ENCODE results near the gene TFIP11.

Gene TFIP11

DNA sequence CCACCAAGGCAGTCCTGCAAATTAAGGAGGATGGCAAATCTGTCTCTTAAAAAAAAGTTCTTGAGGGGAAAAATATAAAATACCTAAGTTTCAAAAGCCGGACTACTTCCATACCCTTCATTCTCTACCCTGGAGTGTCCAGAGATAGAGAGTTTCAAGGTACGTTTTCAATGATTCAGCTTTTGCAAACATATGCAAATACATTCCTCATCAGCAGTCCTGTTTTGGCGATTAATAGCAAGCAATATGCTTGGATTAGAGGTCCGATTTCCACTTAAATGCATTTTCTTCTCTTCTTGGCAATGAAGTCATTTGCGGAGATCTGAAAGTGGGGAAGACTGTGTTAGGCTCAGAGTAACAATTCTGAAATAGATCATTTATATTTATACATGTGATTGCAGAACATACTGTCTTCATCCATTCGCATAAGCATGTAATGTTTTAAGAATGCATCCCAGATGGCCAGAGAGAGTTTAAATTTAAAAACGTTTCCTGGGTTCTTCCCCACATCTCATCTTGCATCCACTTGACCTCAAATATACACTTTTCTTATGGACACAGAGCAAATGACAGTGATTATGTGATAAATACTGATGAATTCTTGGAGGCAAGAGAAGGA is 13.8 kb upstream of the TFIP11 start:
- no peak for DNase-seq (ENCODE audit: low read depth in 2 of 2)
- H3K4me3 ChIP-seq (replicated peaks in 1 of 2; ENCODE audit: low read depth in 2 of 2, low read length in 2 of 2) = no peak overlapping the region
- TF ChIP-seq, protein P1, sequence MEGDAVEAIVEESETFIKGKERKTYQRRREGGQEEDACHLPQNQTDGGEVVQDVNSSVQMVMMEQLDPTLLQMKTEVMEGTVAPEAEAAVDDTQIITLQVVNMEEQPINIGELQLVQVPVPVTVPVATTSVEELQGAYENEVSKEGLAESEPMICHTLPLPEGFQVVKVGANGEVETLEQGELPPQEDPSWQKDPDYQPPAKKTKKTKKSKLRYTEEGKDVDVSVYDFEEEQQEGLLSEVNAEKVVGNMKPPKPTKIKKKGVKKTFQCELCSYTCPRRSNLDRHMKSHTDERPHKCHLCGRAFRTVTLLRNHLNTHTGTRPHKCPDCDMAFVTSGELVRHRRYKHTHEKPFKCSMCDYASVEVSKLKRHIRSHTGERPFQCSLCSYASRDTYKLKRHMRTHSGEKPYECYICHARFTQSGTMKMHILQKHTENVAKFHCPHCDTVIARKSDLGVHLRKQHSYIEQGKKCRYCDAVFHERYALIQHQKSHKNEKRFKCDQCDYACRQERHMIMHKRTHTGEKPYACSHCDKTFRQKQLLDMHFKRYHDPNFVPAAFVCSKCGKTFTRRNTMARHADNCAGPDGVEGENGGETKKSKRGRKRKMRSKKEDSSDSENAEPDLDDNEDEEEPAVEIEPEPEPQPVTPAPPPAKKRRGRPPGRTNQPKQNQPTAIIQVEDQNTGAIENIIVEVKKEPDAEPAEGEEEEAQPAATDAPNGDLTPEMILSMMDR (IDR thresholded peaks at IDR 0.05; ENCODE audit: low read depth, low read length) = no peak

DNA sequence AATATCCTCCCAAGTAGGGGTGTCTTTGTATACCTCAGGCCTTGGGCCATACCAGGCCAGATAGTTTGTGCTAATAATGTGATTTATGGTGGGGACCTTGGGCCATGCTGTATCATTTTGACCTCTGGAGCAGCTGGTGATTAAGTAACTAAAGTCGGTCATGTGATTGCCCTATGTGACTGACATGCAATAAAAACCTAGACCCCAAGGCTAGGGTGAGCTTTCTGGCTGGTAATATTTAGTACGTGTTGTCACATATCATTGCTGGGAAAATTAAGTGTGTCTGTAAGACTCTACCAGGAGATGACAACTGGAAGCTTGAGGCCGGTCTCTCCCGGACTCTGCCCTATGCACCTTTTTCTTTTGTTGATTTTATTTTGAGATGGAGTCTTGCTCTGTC is 12.6 kb upstream of the TFIP11 start:
- TF ChIP-seq, protein P1 (IDR thresholded peaks at IDR 0.05; ENCODE audit: low read depth, low read length) = no peak
- H3K4me3 ChIP-seq (replicated peaks in 1 of 2; ENCODE audit: low read depth in 2 of 2, low read length in 2 of 2) = no peak overlapping the region
- DNase-seq (ENCODE audit: low read depth in 2 of 2) = no peak

DNA sequence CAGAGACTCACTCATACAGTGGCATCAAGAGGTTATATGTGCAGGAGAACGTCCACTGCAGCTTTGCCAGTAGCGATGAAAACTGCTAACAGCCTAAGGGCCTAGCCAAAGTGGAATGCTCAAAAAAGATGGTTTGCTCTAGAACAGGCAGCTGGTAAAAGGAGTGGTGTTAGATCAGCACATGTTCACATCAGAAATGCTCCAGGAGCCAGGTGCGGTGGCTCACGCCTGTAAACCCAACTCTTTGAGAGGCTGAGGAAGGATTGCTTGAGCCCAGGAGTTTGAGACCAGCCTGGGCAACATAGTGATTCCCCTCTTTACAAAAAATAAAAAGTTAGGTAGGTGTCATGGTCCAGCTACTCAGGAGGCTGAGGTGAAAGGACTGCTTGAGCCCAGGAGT is 10.3 kb upstream of the TFIP11 start:
- DNase-seq (ENCODE audit: low read depth in 2 of 2) = no peak
- no peak overlapping the region for H3K4me3 ChIP-seq (replicated peaks in 1 of 2; ENCODE audit: low read depth in 2 of 2, low read length in 2 of 2)
- TF ChIP-seq, protein P1 (IDR thresholded peaks at IDR 0.05; ENCODE audit: low read depth, low read length) = no peak

DNA sequence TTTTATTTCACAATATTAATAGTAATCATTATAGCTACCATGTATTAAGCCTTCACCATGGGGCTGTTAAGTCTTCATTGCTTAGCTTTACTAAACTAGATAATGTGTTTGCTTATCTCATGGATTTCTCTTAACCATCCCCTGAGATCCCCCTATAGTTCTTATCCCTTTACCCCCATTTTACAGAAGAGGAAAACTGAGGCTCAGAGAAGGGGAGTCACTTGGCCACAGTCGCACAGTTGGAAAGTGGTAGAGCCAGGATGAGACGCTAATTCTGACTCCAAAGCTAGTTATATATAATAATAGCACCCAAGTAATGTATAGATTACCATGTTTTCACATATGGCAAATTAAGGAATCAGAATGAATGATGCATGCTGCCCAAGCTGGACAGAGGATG is 9.7 kb upstream of the TFIP11 start:
- TF ChIP-seq, protein P1 (IDR thresholded peaks at IDR 0.05; ENCODE audit: low read depth, low read length) = no peak
- H3K4me3 ChIP-seq (replicated peaks in 1 of 2; ENCODE audit: low read depth in 2 of 2, low read length in 2 of 2) = no peak overlapping the region
- no peak for DNase-seq (ENCODE audit: low read depth in 2 of 2)

DNA sequence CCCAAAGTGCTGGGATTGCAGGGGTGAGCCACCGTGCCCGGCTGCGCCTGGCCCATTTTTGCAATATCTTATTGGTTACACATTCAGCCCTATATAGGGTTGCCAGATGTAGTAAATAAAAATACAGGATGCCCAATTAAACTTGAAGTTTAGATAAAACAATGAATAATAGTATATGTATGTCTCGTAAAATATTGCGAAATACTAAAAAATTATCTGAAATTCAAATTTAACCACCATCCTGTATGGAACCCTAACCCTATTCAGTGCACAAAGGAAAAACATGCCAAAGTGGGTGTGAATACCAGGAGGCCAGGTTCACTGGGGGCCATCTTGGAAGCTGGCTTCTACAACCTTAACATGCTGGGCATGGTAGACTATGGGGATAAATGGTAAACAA is 5.2 kb upstream of the TFIP11 start:
- no peak overlapping the region for H3K4me3 ChIP-seq (replicated peaks in 1 of 2; ENCODE audit: low read depth in 2 of 2, low read length in 2 of 2)
- TF ChIP-seq, protein P1 (IDR thresholded peaks at IDR 0.05; ENCODE audit: low read depth, low read length) = no peak
- no peak for DNase-seq (ENCODE audit: low read depth in 2 of 2)

DNA sequence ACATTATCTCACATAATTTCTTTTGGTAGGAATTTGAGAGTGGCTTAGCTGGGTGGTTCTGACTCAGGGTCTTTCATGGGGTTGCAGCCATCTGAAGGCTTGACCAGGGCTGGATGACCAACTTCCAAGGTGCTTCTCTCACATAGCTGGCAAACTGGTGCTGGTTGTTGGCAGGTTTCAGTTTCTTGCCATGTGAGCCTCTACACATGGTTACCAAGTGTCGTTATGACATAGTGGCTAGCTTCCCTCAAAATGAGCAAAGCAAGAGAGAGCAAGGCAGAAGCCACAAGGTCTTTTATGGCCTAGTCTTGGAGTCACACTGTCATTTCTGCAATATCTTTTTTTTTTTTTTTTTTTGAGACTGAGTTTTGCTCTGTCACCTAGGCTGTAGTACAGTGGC is 4.2 kb upstream of the TFIP11 start:
- no peak for DNase-seq (ENCODE audit: low read depth in 2 of 2)

More for the DNA sequence above, 4.2 kb upstream of the TFIP11 start:
- TF ChIP-seq, protein P1 (IDR thresholded peaks at IDR 0.05; ENCODE audit: low read depth, low read length) = no peak
- no peak overlapping the region for H3K4me3 ChIP-seq (replicated peaks in 1 of 2; ENCODE audit: low read depth in 2 of 2, low read length in 2 of 2)

Measured in cardiac fibroblast (primary cell).